HepG2 (cell line): ENCODE results near the gene STAC. TPM values are rescaled to one million over a fixed set of nuclear protein-coding genes. Genes with fewer than 3 reads are reported as not detected.

ENCODE experiments used
- ATAC-seq: fragments of 200-7000 bp; cut with Tn5 transposase; 3 replicates; pipeline ENCODE4 v1.9.1; 2020; ENCODE audit warnings: mild to moderate bottlenecking, moderate library complexity
- BruUV-seq: library from RNA; stranded (reverse); fragments of 400-500 nt; replicated peaks from 2 replicates; lab custom pipeline; 2021; lab: Mats Ljungman, UMichigan
- CTCF ChIA-PET: fragments of 300-600 bp; formaldehyde crosslinking; extraction: SDS; loops from one replicate; lab custom pipeline; 2021; ENCODE audit warnings: low total read pairs, inconsistent platforms, low intra/inter-chr PET ratio; lab: Yijun Ruan, JAX
- POLR2A ChIA-PET: fragments of 350-600 bp; sonication (Branson Sonifier 250); formaldehyde crosslinking; loops from one replicate; lab custom pipeline; 2020; ENCODE audit warnings: antibody characterized with exemption, inconsistent platforms; lab: Yijun Ruan, JAX
- DNase-seq: peaks from one replicate; pipeline ENCODE4 v3.0.0-alpha.2; 2015; ENCODE audit warnings: low spot score
- FAIRE-seq: peaks from 3 replicates; lab custom pipeline; 2011; peaks lifted over from hg19 to GRCh38; lab: Jason Lieb, UNC
- H2AFZ ChIP-seq: one replicate; pipeline ENCODE4 v1.6.1; 2011; ENCODE audit warnings: low read length, inconsistent platforms
- H3K27ac ChIP-seq: fragments of 300-600 bp; 3 replicates; pipeline ENCODE4 v1.8.0; 2011; ENCODE audit warnings: mixed run types, mild to moderate bottlenecking, mixed read lengths, low read length, inconsistent platforms; ENCODE audit not compliant: insufficient read depth; ENCODE audit errors: extremely low read length
- H3K27me3 ChIP-seq, 2 experiments: fragments of 200-600 bp in 1 of 2; 2 replicates in 1 of 2; 3 replicates in 1 of 2; pipeline versions ENCODE4 v1.6.0 to v1.8.0; 2011; ENCODE audit warnings: low read length in 2 of 2, mild to moderate bottlenecking in 2 of 2, moderate library complexity in 2 of 2, inconsistent platforms in 1 of 2; ENCODE audit not compliant: insufficient read depth in 2 of 2, control insufficient read depth in 1 of 2
- H3K36me3 ChIP-seq, 2 experiments: fragments of 200-600 bp in 1 of 2; replicated peaks in 1 of 2; 2 replicates in 1 of 2; 3 replicates in 1 of 2; pipeline versions ENCODE4 v1.5.1 to v1.8.0; 2011; ENCODE audit warnings: low read length in 2 of 2, inconsistent platforms in 1 of 2; ENCODE audit not compliant: insufficient read depth in 2 of 2, control insufficient read depth in 1 of 2
- H3K4me1 ChIP-seq: 2 replicates; pipeline ENCODE4 v1.5.1; 2012; ENCODE audit warnings: low read length, inconsistent platforms; ENCODE audit not compliant: insufficient read depth
- H3K4me2 ChIP-seq: 2 replicates; pipeline ENCODE4 v1.6.0; 2011; ENCODE audit warnings: low read depth, low read length, inconsistent platforms
- H3K4me3 ChIP-seq, 3 experiments: fragments of 200-600 bp in 1 of 3; sonication (generic), shearing (Covaris generic) in 1 of 3; replicated peaks in 1 of 3; 2 replicates each; pipeline ENCODE4 v1.5.1; 2011 to 2016; ENCODE audit warnings: low read length in 3 of 3, inconsistent platforms in 2 of 3, low read depth in 2 of 3, mild to moderate bottlenecking in 2 of 3, control low read depth in 1 of 3, mixed read lengths in 1 of 3; ENCODE audit not compliant: insufficient read depth in 1 of 3
- H3K79me2 ChIP-seq: one replicate; pipeline ENCODE4 v1.6.1; 2011; ENCODE audit warnings: low read length, inconsistent platforms; ENCODE audit not compliant: insufficient read depth
- H3K9ac ChIP-seq: 2 replicates; pipeline ENCODE4 v1.6.0; 2011; ENCODE audit warnings: mild to moderate bottlenecking, low read depth, low read length, inconsistent platforms; ENCODE audit not compliant: insufficient read depth
- H3K9me3 ChIP-seq: 2 replicates; pipeline ENCODE4 v1.5.1; 2012; ENCODE audit warnings: mild to moderate bottlenecking, low read length
- H4K20me1 ChIP-seq: 2 replicates; pipeline ENCODE4 v1.6.0; 2011; ENCODE audit warnings: inconsistent platforms, mild to moderate bottlenecking, low read length, moderate library complexity; ENCODE audit not compliant: insufficient read depth
- CCDC6 ChIP-seq: sonication (generic); formaldehyde crosslinking; IDR thresholded peaks from 2 replicates; pipeline ENCODE4 v1.8.1; 2022; ENCODE audit warnings: mild to moderate bottlenecking, missing genetic modification reagents, moderate library complexity
- MEIS2 ChIP-seq: sonication (generic); formaldehyde crosslinking; IDR thresholded peaks from 2 replicates; pipeline ENCODE4 v1.9.0; 2021; ENCODE audit warnings: mild to moderate bottlenecking, missing genetic modification reagents
- NFYC ChIP-seq: IDR thresholded peaks from 2 replicates; pipeline ENCODE4 v1.6.1; 2016; ENCODE audit warnings: missing genetic modification reagents, missing compliant biosample characterization
- POLR2G ChIP-seq: fragments of 200-400 bp; formaldehyde crosslinking; IDR thresholded peaks from 2 replicates; pipeline ENCODE4 v1.6.1; 2018; ENCODE audit warnings: mild to moderate bottlenecking, low read depth, low read length, moderate library complexity
- ZFP36L2 ChIP-seq: sonication (generic); formaldehyde crosslinking; IDR thresholded peaks from 2 replicates; pipeline ENCODE4 v1.4.0; 2020; ENCODE audit warnings: missing genetic modification reagents
- ZNF138 ChIP-seq: sonication (generic); formaldehyde crosslinking; IDR thresholded peaks from 2 replicates; pipeline ENCODE4 v1.5.0; 2020; ENCODE audit warnings: mild to moderate bottlenecking, low read depth, missing genetic modification reagents
- ZNF253 ChIP-seq: sonication (generic); formaldehyde crosslinking; IDR thresholded peaks from 2 replicates; pipeline ENCODE4 v1.8.0; 2022; ENCODE audit warnings: mild to moderate bottlenecking, missing genetic modification reagents, borderline replicate concordance
- ZSCAN30 ChIP-seq: sonication (generic); formaldehyde crosslinking; IDR thresholded peaks from 2 replicates; pipeline ENCODE4 v1.5.0; 2020; ENCODE audit warnings: mild to moderate bottlenecking, missing genetic modification reagents
- WGBS: methylation state at CpG from one replicate; pipeline ENCODE4 v1.1.6; 2017; ENCODE audit warnings: low lambda C conversion rate; 5-methylcytosine and 5-hydroxymethylcytosine counted together
- in situ Hi-C: cut with HindIII; loops from 2 replicates; pipeline ENCODE4 v1.10.0; 2017; ENCODE audit warnings: low pct_unique_long_range_greater_than_20kb; ENCODE audit not compliant: extremely low pct_ligation_motif_present
- intact Hi-C: fragments of 100-400 bp; cut with micrococcal nuclease; formaldehyde crosslinking; loops from one replicate; pipeline ENCODE4 v1.10.0; 2022; ENCODE audit not compliant: unreplicated experiment
- polyA plus RNA-seq, 8 experiments: library from polyadenylated mRNA; depleted of rRNA in 3 of 8; stranded (reverse) in 7 of 8; unstranded in 1 of 8; fragments of >200 nt; fragmentation: Illumina TruSeq in 4 of 8; extraction: Trizol in 4 of 8; gene quantifications; 2 replicates each; pipeline versions ENCODE4 v1.2.1 to v1.2.3, GENCODE V29; 2011 to 2016; ENCODE audit warnings: low read depth in 4 of 8, missing spikeins in 1 of 8, mixed read lengths in 1 of 8; ENCODE audit not compliant: insufficient read depth in 1 of 8
- total RNA-seq, 5 experiments: library from RNA; depleted of rRNA; stranded (reverse); fragments of >200 nt; fragmentation: Illumina TruSeq; extraction: Trizol; gene quantifications; 2 replicates each; pipeline ENCODE4 v1.2.3, GENCODE V29; 2016; ENCODE audit warnings: low read depth in 1 of 5
- TF ChIP-seq, protein P1 (sequence below): sonication (generic); formaldehyde crosslinking; IDR thresholded peaks from 2 replicates; pipeline ENCODE4 v1.8.1; 2023; ENCODE audit warnings: missing genetic modification reagents, mild to moderate bottlenecking, borderline replicate concordance
- TF ChIP-seq, protein P2 (sequence below): sonication (generic); formaldehyde crosslinking; IDR thresholded peaks from 2 replicates; pipeline ENCODE4 v1.4.0; 2020; ENCODE audit warnings: missing genetic modification reagents

The STAC gene
- total and polyA plus RNA-seq, 2 of the 13 experiments (the other 11 are each of a cell fraction or from before 2014, with no cell fraction given) = not detected

DNA sequence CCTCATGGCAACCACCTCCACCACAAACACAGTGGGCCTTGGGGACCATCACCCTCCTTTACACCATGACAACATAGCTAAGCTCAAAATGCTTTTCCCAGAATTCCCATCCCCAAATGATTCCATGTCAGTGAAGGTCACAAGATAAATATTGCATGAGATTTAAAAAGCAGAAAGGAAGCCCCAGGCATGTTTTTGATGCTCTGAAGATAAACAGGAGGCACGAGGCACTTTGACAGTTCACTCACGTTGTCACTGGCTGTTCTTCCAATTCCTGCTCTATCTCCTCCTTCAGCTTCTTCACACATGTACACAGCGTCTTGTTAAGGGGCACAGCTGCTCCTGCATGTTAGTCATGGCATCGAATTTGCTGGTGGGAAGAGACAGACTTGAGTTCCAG, 180.4 kb downstream of the STAC start:
- no peak overlapping the region for H3K9ac ChIP-seq
- no peak overlapping the region for H2AFZ ChIP-seq
- H4K20me1 ChIP-seq = no peaks in the 10 kb centered on the region
- H3K79me2 ChIP-seq = no peaks in the 10 kb centered on the region
- no peaks in the 10 kb centered on the region for H3K27me3 ChIP-seq
- no peak overlapping the region for H3K4me2 ChIP-seq
- in situ Hi-C loops (no loop called here), intact Hi-C loops (no loop called here)
- H3K4me3 ChIP-seq = no peak overlapping the region
- H3K9me3 ChIP-seq = no peaks in the 10 kb centered on the region
- WGBS = 2% methylated on average over 4 of the region's 4 CpGs
- no peak overlapping the region for H3K27ac ChIP-seq
- POLR2A ChIA-PET = no interaction called here
- CTCF ChIA-PET = no interaction called here
- FAIRE-seq (no peak), ATAC-seq (no peak), DNase-seq (no peak)
- H3K4me1 ChIP-seq = no peaks in the 10 kb centered on the region
- H3K36me3 ChIP-seq = no peaks in the 10 kb centered on the region
- BruUV-seq = no TSS peak
- TF ChIP-seq, protein P1, sequence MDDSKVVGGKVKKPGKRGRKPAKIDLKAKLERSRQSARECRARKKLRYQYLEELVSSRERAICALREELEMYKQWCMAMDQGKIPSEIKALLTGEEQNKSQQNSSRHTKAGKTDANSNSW = no peak
- TF ChIP-seq, protein P2, sequence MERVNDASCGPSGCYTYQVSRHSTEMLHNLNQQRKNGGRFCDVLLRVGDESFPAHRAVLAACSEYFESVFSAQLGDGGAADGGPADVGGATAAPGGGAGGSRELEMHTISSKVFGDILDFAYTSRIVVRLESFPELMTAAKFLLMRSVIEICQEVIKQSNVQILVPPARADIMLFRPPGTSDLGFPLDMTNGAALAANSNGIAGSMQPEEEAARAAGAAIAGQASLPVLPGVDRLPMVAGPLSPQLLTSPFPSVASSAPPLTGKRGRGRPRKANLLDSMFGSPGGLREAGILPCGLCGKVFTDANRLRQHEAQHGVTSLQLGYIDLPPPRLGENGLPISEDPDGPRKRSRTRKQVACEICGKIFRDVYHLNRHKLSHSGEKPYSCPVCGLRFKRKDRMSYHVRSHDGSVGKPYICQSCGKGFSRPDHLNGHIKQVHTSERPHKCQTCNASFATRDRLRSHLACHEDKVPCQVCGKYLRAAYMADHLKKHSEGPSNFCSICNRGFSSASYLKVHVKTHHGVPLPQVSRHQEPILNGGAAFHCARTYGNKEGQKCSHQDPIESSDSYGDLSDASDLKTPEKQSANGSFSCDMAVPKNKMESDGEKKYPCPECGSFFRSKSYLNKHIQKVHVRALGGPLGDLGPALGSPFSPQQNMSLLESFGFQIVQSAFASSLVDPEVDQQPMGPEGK (CRISPR knock-in tag) = no peak
- TF ChIP-seq CCDC6 (CRISPR knock-in tag) (no peak), NFYC (no peak), MEIS2 (CRISPR knock-in tag) (no peak), ZSCAN30 (CRISPR knock-in tag) (no peak), ZNF253 (CRISPR knock-in tag) (no peak), ZFP36L2 (CRISPR knock-in tag) (no peak), POLR2G (no peak), ZNF138 (CRISPR knock-in tag) (no peak)
